COLO668 (cell line): ENCODE measurements around the gene MROH2B.

Experiments used
- DNase-seq: peaks from one replicate; lab custom pipeline; 2025; ENCODE audit not compliant: unreplicated experiment; lab: John Stamatoyannopoulos, UW

Gene MROH2B

GRCh38 chr5:40973364-40974004, 97.7 kb downstream of the MROH2B start:
- no peak for DNase-seq

GRCh38 chr5:40972434-40972833, 98.7 kb downstream of the MROH2B start:
- no peak for DNase-seq

GRCh38 chr5:40962207-40962955, 108.8 kb downstream of the MROH2B start:
- no peak for DNase-seq

- no peak for DNase-seq
Measured at GRCh38 chr5:40960037-40960436, 111.1 kb downstream of the MROH2B start.

GRCh38 chr5:40958811-40959210, 112.3 kb downstream of the MROH2B start:
- no peak for DNase-seq

- DNase-seq, result no peak
Measured at GRCh38 chr5:40957048-40957447, 114.1 kb downstream of the MROH2B start.

GRCh38 chr5:40955313-40955712, 115.8 kb downstream of the MROH2B start:
- no peak for DNase-seq
